Measurements from ENCODE around the gene RBM47. TPM values are rescaled to one million over a fixed set of nuclear protein-coding genes. Genes with fewer than 3 reads are reported as not detected.
A peak's percentile ranks its signal among the peaks of the same experiment; 100 is the strongest.

RBM47 gene
- total and polyA plus RNA-seq, 2 donors (not counting 1 experiment from before 2014, with no cell fraction given) = 0.14 to 1.8 TPM

GRCh38 chr4:40475609-40476008 lies 154.1 kb downstream of the RBM47 start:
- DNase-seq (ENCODE audit: low read depth in 2 of 2) = no peak
- no peaks in the 10 kb centered on the region for H3K79me2 ChIP-seq (ENCODE audit: control insufficient read depth, insufficient read depth, low read length)
- H3K9me3 ChIP-seq (ENCODE audit: control insufficient read depth, insufficient read depth, low read depth, low read length) = no peaks in the 10 kb centered on the region
- no peak overlapping the region for H3K27ac ChIP-seq (ENCODE audit: insufficient read depth, low read length)
- no peak overlapping the region for H3K4me3 ChIP-seq (replicated peaks in 1 of 4; ENCODE audit: control extremely low read depth in 1 of 4, insufficient read depth in 1 of 4, low read depth in 3 of 4, low read length in 4 of 4)
- TF ChIP-seq EZH2 (IDR thresholded peaks at IDR 0.05; ENCODE audit: low read length, missing control alignments) = no peak
- no peak for TF ChIP-seq CTCF (conservative IDR thresholded peaks at IDR 0.05 in 1 of 2, IDR thresholded peaks at IDR 0.05 in 1 of 2; ENCODE audit: low read depth in 1 of 2, low read length in 2 of 2)
- no peaks in the 10 kb centered on the region for H4K20me1 ChIP-seq (ENCODE audit: control insufficient read depth, extremely low read depth, insufficient read depth, low read length)
- no peak overlapping the region for H3K9ac ChIP-seq (ENCODE audit: insufficient read depth, low read length)
- no peak overlapping the region for H2AFZ ChIP-seq (ENCODE audit: low read length)
- no peaks in the 10 kb centered on the region for H3K27me3 ChIP-seq (ENCODE audit: control insufficient read depth, insufficient read depth, low read length)
- no peaks in the 10 kb centered on the region for H3K4me1 ChIP-seq (ENCODE audit: control insufficient read depth, extremely low read depth, insufficient read depth, low read length)
- no peak overlapping the region for H3K4me2 ChIP-seq (ENCODE audit: extremely low read depth, insufficient read depth, low read length)
- H3K36me3 ChIP-seq (ENCODE audit: control insufficient read depth, insufficient read depth, low read length) = no peaks in the 10 kb centered on the region

- H3K9ac ChIP-seq (ENCODE audit: insufficient read depth, low read length) = no peak overlapping the region
- H3K4me3 ChIP-seq (replicated peaks in 1 of 4; ENCODE audit: control extremely low read depth in 1 of 4, insufficient read depth in 1 of 4, low read depth in 3 of 4, low read length in 4 of 4) = no peak overlapping the region
- DNase-seq (ENCODE audit: low read depth in 2 of 2) = no peak
- no peak overlapping the region for H3K27ac ChIP-seq (ENCODE audit: insufficient read depth, low read length)
- H3K36me3 ChIP-seq (ENCODE audit: control insufficient read depth, insufficient read depth, low read length) = no peaks in the 10 kb centered on the region
- H4K20me1 ChIP-seq (ENCODE audit: control insufficient read depth, extremely low read depth, insufficient read depth, low read length) = no peaks in the 10 kb centered on the region
- TF ChIP-seq EZH2 (IDR thresholded peaks at IDR 0.05; ENCODE audit: low read length, missing control alignments) = no peak
- no peak for TF ChIP-seq CTCF (conservative IDR thresholded peaks at IDR 0.05 in 1 of 2, IDR thresholded peaks at IDR 0.05 in 1 of 2; ENCODE audit: low read depth in 1 of 2, low read length in 2 of 2)
- H3K79me2 ChIP-seq (ENCODE audit: control insufficient read depth, insufficient read depth, low read length) = no peaks in the 10 kb centered on the region
- no peaks in the 10 kb centered on the region for H3K27me3 ChIP-seq (ENCODE audit: control insufficient read depth, insufficient read depth, low read length)
- no peaks in the 10 kb centered on the region for H3K4me1 ChIP-seq (ENCODE audit: control insufficient read depth, extremely low read depth, insufficient read depth, low read length)
- H3K9me3 ChIP-seq (ENCODE audit: control insufficient read depth, insufficient read depth, low read depth, low read length) = no peaks in the 10 kb centered on the region
- H2AFZ ChIP-seq (ENCODE audit: low read length) = no peak overlapping the region
- H3K4me2 ChIP-seq (ENCODE audit: extremely low read depth, insufficient read depth, low read length) = no peak overlapping the region
Observed at GRCh38 chr4:40473578-40474388, 155.9 kb downstream of the RBM47 start.

- H3K4me2 ChIP-seq (ENCODE audit: extremely low read depth, insufficient read depth, low read length) = no peak overlapping the region
- H3K27me3 ChIP-seq (ENCODE audit: control insufficient read depth, insufficient read depth, low read length) = no peaks in the 10 kb centered on the region
- peak in 1 of 2 donors; percentile 36 for DNase-seq (ENCODE audit: low read depth in 2 of 2)
- no peaks in the 10 kb centered on the region for H3K36me3 ChIP-seq (ENCODE audit: control insufficient read depth, insufficient read depth, low read length)
- H3K9me3 ChIP-seq (ENCODE audit: control insufficient read depth, insufficient read depth, low read depth, low read length) = no peaks in the 10 kb centered on the region
- H3K4me3 ChIP-seq (replicated peaks in 1 of 4; ENCODE audit: control extremely low read depth in 1 of 4, insufficient read depth in 1 of 4, low read depth in 3 of 4, low read length in 4 of 4) = no peak overlapping the region
- H4K20me1 ChIP-seq (ENCODE audit: control insufficient read depth, extremely low read depth, insufficient read depth, low read length) = no peaks in the 10 kb centered on the region
- no peak overlapping the region for H2AFZ ChIP-seq (ENCODE audit: low read length)
- H3K27ac ChIP-seq (ENCODE audit: insufficient read depth, low read length) = no peak overlapping the region
- TF ChIP-seq EZH2 (IDR thresholded peaks at IDR 0.05; ENCODE audit: low read length, missing control alignments) (no peak), CTCF (conservative IDR thresholded peaks at IDR 0.05 in 1 of 2, IDR thresholded peaks at IDR 0.05 in 1 of 2; ENCODE audit: low read depth in 1 of 2, low read length in 2 of 2) (no peak)
- no peak overlapping the region for H3K9ac ChIP-seq (ENCODE audit: insufficient read depth, low read length)
- no peaks in the 10 kb centered on the region for H3K4me1 ChIP-seq (ENCODE audit: control insufficient read depth, extremely low read depth, insufficient read depth, low read length)
- no peaks in the 10 kb centered on the region for H3K79me2 ChIP-seq (ENCODE audit: control insufficient read depth, insufficient read depth, low read length)
Observed at GRCh38 chr4:40471923-40472322, 157.7 kb downstream of the RBM47 start.
